ENCODE measurements around the gene P2RY6. TPM values are rescaled to one million over a fixed set of nuclear protein-coding genes. Genes with fewer than 3 reads are reported as not detected.
"Not testable (repeated sequence)": the region's sequence is repeated elsewhere in the genome, so short reads cannot be mapped to it uniquely, and the experiment has no call there.

P2RY6 gene
- 0.61 TPM for polyA plus RNA-seq (2013, experiment 1 of 2; ENCODE audit: insufficient read length)
- 0.72 TPM for polyA plus RNA-seq (2013, experiment 2 of 2; ENCODE audit: insufficient read length)

- peak; percentile 64 for DNase-seq
Observed at GRCh38 chr11:73271936-73272679, at the start of gene P2RY6. P2RY6 (plus strand) TSS chr11:73272338; CDS start chr11:73296519, 24,181 bp downstream.

GRCh38 chr11:73223998-73224730, 48.0 kb upstream of the P2RY6 start:
- DNase-seq: no peak

- DNase-seq: peak; percentile 18
Observed at GRCh38 chr11:73225001-73225686, 47.0 kb upstream of the P2RY6 start.

- no peak for DNase-seq
Observed at GRCh38 chr11:73225851-73226250, 46.3 kb upstream of the P2RY6 start.

DNA sequence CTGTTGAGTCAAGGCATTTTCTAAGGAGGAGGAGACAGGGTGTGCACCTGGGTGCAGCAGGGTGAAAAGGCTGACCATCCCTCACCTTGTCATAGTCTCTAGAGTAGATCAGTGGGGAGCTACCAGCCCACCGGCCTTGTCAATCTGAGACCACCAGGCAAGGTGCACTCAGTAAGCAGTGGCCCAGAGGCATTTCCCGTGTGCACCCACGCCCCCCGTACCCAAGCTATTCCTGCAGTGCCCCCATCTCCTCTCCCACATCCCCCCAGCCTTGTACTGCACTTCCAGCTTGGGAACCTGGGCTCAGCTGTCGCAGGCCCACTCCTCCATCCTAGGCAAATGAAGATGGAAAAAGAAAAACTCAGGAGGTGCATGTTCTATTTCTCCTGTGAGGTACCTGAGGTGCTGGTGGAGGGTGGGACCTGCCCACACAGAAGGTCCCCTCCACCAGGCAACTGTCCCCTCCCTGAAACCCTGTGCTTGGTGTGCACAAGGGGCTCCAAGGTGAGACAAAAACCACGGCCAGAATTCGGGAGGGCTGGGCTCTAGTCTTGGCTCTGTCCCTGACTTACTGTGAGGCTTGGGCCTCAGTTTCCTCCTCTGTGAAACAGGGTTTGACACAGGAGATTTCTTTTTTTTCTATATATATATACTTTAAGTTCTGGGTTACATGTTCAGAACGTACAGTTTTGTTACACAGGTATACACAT, 45.7 kb upstream of the P2RY6 start:
- DNase-seq: no peak

- no peak for DNase-seq
Observed at GRCh38 chr11:73227571-73228211, 44.4 kb upstream of the P2RY6 start.

GRCh38 chr11:73228268-73229134, 43.6 kb upstream of the P2RY6 start:
- DNase-seq: no peak

DNA sequence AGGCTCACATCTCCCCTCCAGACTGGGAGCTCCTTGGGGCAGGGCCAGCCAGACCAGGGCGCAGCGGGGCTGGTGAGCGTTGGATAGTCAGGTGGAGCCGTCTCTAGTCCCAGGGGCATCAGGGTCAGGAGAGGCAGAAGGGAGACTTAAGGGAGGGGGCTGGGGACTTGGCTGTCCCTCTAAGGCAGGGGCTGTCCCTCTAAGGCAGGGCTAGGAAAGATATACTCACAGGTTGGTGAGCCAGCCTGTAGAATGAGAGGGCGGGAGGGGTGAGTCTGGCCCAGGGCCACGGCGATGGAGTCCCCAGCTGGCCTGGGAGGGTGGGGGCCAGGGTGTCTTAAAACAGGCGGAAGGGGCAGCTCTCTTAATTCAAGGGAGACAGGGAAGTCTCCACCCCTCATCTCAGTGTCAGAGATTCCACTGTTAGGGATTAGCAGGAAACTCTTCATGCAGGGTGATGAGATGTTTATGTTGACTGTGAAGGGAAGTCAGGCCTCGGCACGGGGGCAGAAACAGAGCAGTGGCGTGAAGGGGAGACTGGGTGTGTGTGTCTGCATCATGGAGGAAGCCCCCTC, 42.7 kb upstream of the P2RY6 start:
- no peak for DNase-seq

DNA sequence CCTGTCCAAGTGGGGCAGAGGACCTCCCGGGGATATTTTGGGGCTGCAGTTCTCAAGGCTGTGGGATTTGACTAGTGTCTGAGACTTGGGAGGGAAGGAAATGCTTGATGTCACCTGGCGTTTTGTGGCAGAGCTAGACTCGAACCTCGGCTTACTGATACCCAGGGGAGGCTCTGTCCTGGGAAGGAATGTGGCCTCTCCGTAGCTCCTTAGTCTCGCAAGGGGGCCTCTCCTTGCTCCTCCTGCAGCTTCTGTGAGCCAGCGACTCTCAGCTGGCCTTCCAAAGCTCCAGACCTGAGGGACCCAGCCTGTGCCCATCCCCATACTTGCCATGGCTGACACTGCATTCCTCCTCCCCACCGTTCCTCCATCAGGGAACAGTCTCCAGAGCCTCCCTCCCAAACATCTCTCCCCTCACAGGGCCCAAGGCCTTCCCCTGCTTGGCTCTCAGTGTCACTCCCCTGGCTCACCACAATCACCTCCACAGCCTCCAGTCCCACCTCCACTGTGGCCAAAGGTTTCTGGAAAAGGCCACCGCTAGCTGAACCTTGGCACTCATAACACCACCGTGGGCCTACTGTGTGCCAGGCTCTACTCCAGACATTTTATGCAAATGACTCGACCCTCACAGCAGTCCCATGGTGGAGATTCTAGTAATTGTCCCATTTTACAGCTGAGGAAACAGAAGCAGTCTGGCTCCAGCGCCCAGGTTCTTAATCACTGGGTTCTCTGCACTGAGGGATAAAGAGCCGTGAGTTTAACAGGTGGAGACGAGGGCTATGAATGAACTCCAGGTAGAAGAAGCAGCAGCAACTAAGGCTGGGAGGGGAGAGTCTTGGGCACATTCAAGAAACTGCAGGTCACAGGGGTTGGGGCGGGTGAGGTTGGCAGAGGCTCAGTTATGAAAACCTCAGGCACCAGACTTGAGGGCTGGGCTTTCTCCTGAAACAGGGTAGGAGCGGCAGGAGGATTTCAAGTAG, 42.0 kb upstream of the P2RY6 start:
- no peak for DNase-seq

GRCh38 chr11:73230931-73231330, 41.2 kb upstream of the P2RY6 start:
- no peak for DNase-seq

- not testable (repeated sequence) for DNase-seq
Observed at GRCh38 chr11:73232487-73232886, 39.7 kb upstream of the P2RY6 start.

DNA sequence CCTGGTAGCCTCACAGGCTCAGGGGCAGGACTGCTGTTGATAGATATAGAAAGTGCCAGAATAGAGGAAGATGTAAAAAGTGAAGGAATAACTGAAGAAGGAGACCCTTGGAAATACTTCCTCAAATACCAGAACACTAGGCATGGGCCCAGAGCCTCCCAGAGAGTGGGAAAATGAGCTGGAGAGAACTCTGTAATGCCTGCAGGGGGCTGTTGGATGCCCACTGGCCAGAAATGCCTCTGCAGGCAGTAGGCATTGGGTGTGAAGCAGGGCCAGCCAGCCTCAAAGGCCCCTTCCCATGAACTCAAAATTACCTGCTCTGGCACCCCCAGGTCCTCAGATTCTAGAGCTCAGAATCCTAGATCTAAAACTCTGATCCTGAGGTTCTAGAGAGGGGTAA, 38.9 kb upstream of the P2RY6 start:
- DNase-seq: no peak

DNA sequence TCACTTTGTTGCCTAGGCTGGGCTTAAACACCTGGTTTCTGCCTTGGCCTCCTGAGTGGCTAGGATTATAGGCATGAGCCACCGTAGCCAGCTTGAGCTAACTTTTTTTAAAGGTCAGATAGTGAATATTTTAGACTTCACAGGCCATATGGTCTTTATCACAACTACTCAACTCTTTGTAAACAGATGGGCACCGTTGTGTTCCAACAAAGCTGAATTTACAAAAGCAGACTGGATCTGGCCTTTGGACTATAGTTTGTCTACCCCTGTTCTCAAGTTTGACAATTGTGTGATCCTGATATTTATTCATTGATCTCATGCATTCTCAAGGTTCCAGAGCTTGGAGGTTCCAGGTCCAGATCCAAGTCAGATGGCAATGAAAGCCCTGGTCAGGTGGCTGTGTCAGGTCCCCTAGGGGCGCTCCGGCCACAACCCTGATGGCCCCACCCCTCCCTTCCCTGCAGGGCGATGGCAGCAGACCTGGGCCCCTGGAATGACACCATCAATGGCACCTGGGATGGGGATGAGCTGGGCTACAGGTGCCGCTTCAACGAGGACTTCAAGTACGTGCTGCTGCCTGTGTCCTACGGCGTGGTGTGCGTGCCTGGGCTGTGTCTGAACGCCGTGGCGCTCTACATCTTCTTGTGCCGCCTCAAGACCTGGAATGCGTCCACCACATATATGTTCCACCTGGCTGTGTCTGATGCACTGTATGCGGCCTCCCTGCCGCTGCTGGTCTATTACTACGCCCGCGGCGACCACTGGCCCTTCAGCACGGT, 38.3 kb upstream of the P2RY6 start:
- no peak for DNase-seq

DNA sequence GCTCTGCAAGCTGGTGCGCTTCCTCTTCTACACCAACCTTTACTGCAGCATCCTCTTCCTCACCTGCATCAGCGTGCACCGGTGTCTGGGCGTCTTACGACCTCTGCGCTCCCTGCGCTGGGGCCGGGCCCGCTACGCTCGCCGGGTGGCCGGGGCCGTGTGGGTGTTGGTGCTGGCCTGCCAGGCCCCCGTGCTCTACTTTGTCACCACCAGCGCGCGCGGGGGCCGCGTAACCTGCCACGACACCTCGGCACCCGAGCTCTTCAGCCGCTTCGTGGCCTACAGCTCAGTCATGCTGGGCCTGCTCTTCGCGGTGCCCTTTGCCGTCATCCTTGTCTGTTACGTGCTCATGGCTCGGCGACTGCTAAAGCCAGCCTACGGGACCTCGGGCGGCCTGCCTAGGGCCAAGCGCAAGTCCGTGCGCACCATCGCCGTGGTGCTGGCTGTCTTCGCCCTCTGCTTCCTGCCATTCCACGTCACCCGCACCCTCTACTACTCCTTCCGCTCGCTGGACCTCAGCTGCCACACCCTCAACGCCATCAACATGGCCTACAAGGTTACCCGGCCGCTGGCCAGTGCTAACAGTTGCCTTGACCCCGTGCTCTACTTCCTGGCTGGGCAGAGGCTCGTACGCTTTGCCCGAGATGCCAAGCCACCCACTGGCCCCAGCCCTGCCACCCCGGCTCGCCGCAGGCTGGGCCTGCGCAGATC, 37.5 kb upstream of the P2RY6 start:
- DNase-seq: no peak

DNA sequence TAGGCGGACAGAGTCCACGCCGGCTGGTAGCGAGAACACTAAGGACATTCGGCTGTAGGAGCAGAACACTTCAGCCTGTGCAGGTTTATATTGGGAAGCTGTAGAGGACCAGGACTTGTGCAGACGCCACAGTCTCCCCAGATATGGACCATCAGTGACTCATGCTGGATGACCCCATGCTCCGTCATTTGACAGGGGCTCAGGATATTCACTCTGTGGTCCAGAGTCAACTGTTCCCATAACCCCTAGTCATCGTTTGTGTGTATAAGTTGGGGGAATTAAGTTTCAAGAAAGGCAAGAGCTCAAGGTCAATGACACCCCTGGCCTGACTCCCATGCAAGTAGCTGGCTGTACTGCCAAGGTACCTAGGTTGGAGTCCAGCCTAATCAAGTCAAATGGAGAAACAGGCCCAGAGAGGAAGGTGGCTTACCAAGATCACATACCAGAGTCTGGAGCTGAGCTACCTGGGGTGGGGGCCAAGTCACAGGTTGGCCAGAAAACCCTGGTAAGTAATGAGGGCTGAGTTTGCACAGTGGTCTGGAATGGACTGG, 36.8 kb upstream of the P2RY6 start:
- DNase-seq: no peak

GRCh38 chr11:73236205-73236765, 35.9 kb upstream of the P2RY6 start:
- no peak for DNase-seq

GRCh38 chr11:73236854-73237253, 35.3 kb upstream of the P2RY6 start:
- DNase-seq: peak; percentile 24
